Neural cell (in vitro differentiated cells): ENCODE results near the gene GHRL. TPM values are rescaled to one million over a fixed set of nuclear protein-coding genes. Genes with fewer than 3 reads are reported as not detected.

ENCODE experiments used
- H2AFZ ChIP-seq: fragments of 200-600, 300-800 bp; sonication (generic), shearing (Covaris generic); 2 replicates; pipeline ENCODE4 v1.6.0; 2014; ENCODE audit warnings: low read depth, mild to moderate bottlenecking, antibody characterized with exemption, low read length, moderate library complexity
- H3F3A ChIP-seq: fragments of 200-600 bp; shearing (Covaris generic); 2 replicates; pipeline ENCODE4 v1.6.1; 2016; ENCODE audit warnings: mild to moderate bottlenecking, moderate library complexity, mixed read lengths, antibody characterized with exemption, low read length; ENCODE audit not compliant: insufficient read depth, poor library complexity, severe bottlenecking
- H3K27ac ChIP-seq: fragments of 200-600, 300-800 bp; sonication (generic), shearing (Covaris generic); 2 replicates; pipeline ENCODE4 v1.5.1; 2014; ENCODE audit warnings: mild to moderate bottlenecking, low read length, moderate library complexity
- H3K27me3 ChIP-seq: fragments of 300-800, 200-600 bp; sonication (generic), shearing (Covaris generic); 2 replicates; pipeline ENCODE4 v1.6.0; 2014; ENCODE audit warnings: mild to moderate bottlenecking, low read depth, low read length, moderate library complexity; ENCODE audit not compliant: insufficient read depth
- H3K36me3 ChIP-seq: fragments of 300-800, 200-600 bp; sonication (generic), shearing (Covaris generic); 2 replicates; pipeline ENCODE4 v1.5.1; 2014; ENCODE audit warnings: mild to moderate bottlenecking, antibody characterized with exemption, low read length, moderate library complexity; ENCODE audit not compliant: insufficient read depth
- H3K4me2 ChIP-seq: fragments of 300-800, 200-600 bp; sonication (generic), shearing (Covaris generic); 2 replicates; pipeline ENCODE4 v1.6.0; 2014; ENCODE audit warnings: mild to moderate bottlenecking, low read length
- H3K4me3 ChIP-seq: fragments of 300-800, 200-600 bp; sonication (generic), shearing (Covaris generic); 2 replicates; pipeline ENCODE4 v1.5.1; 2014; ENCODE audit warnings: mild to moderate bottlenecking, low read length, moderate library complexity
- H3K79me2 ChIP-seq: fragments of 200-600 bp; shearing (Covaris generic); replicated peaks from 2 replicates; pipeline ENCODE4 v1.6.0; 2014; ENCODE audit warnings: mild to moderate bottlenecking, low read length, moderate library complexity; ENCODE audit not compliant: insufficient read depth
- H3K9ac ChIP-seq: fragments of 300-800, 200-600 bp; sonication (generic), shearing (Covaris generic); 2 replicates; pipeline ENCODE4 v1.6.1; 2016; ENCODE audit warnings: mild to moderate bottlenecking, low read length, mixed read lengths
- H3K9me2 ChIP-seq: fragments of 200-600 bp; shearing (Covaris generic); 2 replicates; pipeline ENCODE4 v1.6.1; 2016; ENCODE audit warnings: mild to moderate bottlenecking, low read length, mixed read lengths; ENCODE audit not compliant: insufficient read depth
- H3K9me3 ChIP-seq: fragments of 200-600, 300-800 bp; sonication (generic), shearing (Covaris generic); 2 replicates; pipeline ENCODE4 v1.6.1; 2016; ENCODE audit warnings: mild to moderate bottlenecking, mixed run types, low read length, moderate library complexity, mixed read lengths
- H4K20me1 ChIP-seq: fragments of 200-600 bp; shearing (Covaris generic); 2 replicates; pipeline ENCODE4 v1.6.1; 2016; ENCODE audit warnings: mild to moderate bottlenecking, mixed run types; ENCODE audit not compliant: insufficient read depth
- EP300 ChIP-seq: fragments of 450-650 bp; conservative IDR thresholded peaks from 2 replicates; pipeline ENCODE4 v1.6.1; 2014; ENCODE audit warnings: antibody characterized with exemption, mild to moderate bottlenecking, moderate library complexity; ENCODE audit not compliant: poor library complexity, severe bottlenecking
- EZH2 ChIP-seq: fragments of 200-600, 300-800 bp; shearing (Covaris generic), sonication (generic); IDR thresholded peaks from 2 replicates; pipeline ENCODE4 v1.6.1; 2014; ENCODE audit warnings: antibody characterized with exemption, low read length, borderline replicate concordance, mild to moderate bottlenecking; ENCODE audit not compliant: insufficient read depth, poor library complexity, severe bottlenecking
- MXI1 ChIP-seq: fragments of 450-650 bp; conservative IDR thresholded peaks from 2 replicates; pipeline ENCODE4 v1.6.1; 2014; ENCODE audit warnings: antibody characterized with exemption, mild to moderate bottlenecking; ENCODE audit not compliant: poor library complexity, severe bottlenecking
- POLR2AphosphoS5 ChIP-seq: IDR thresholded peaks from 2 replicates; pipeline ENCODE4 v1.6.1; 2012
- RAD21 ChIP-seq: fragments of 450-650 bp; conservative IDR thresholded peaks from 2 replicates; pipeline ENCODE4 v1.6.1; 2014; ENCODE audit warnings: antibody characterized with exemption, mild to moderate bottlenecking, moderate library complexity
- SMC3 ChIP-seq: fragments of 450-650 bp; conservative IDR thresholded peaks from 2 replicates; pipeline ENCODE4 v1.6.1; 2014; ENCODE audit warnings: antibody characterized with exemption, mild to moderate bottlenecking, moderate library complexity; ENCODE audit not compliant: poor library complexity
- TAF1 ChIP-seq: IDR thresholded peaks from 2 replicates; pipeline ENCODE4 v1.6.1; 2012; ENCODE audit warnings: low read depth
- polyA plus RNA-seq: library from polyadenylated mRNA; depleted of rRNA; stranded (reverse); fragments of >200 nt; gene quantifications from 2 replicates; pipeline ENCODE4 v1.2.3, GENCODE V29; 2014
- TF ChIP-seq, protein P1 (sequence below): fragments of 450-650 bp; IDR thresholded peaks from 2 replicates; pipeline ENCODE4 v1.5.1; 2014; ENCODE audit warnings: antibody characterized with exemption, mild to moderate bottlenecking, moderate library complexity; ENCODE audit not compliant: poor library complexity, severe bottlenecking
- TF ChIP-seq, protein P2 (sequence below): IDR thresholded peaks from 2 replicates; pipeline ENCODE4 v1.6.1; 2012; ENCODE audit warnings: borderline replicate concordance

The GHRL gene
- polyA plus RNA-seq, 1 donor from 2014 or later, result 2.8 TPM

- TF ChIP-seq RAD21 (no peak), TAF1 (no peak), MXI1 (no peak), EZH2 (no peak), SMC3 (no peak), EP300 (no peak), POLR2AphosphoS5 (no peak)
- TF ChIP-seq, protein P1, sequence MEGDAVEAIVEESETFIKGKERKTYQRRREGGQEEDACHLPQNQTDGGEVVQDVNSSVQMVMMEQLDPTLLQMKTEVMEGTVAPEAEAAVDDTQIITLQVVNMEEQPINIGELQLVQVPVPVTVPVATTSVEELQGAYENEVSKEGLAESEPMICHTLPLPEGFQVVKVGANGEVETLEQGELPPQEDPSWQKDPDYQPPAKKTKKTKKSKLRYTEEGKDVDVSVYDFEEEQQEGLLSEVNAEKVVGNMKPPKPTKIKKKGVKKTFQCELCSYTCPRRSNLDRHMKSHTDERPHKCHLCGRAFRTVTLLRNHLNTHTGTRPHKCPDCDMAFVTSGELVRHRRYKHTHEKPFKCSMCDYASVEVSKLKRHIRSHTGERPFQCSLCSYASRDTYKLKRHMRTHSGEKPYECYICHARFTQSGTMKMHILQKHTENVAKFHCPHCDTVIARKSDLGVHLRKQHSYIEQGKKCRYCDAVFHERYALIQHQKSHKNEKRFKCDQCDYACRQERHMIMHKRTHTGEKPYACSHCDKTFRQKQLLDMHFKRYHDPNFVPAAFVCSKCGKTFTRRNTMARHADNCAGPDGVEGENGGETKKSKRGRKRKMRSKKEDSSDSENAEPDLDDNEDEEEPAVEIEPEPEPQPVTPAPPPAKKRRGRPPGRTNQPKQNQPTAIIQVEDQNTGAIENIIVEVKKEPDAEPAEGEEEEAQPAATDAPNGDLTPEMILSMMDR, result no peak
- TF ChIP-seq, protein P2, sequence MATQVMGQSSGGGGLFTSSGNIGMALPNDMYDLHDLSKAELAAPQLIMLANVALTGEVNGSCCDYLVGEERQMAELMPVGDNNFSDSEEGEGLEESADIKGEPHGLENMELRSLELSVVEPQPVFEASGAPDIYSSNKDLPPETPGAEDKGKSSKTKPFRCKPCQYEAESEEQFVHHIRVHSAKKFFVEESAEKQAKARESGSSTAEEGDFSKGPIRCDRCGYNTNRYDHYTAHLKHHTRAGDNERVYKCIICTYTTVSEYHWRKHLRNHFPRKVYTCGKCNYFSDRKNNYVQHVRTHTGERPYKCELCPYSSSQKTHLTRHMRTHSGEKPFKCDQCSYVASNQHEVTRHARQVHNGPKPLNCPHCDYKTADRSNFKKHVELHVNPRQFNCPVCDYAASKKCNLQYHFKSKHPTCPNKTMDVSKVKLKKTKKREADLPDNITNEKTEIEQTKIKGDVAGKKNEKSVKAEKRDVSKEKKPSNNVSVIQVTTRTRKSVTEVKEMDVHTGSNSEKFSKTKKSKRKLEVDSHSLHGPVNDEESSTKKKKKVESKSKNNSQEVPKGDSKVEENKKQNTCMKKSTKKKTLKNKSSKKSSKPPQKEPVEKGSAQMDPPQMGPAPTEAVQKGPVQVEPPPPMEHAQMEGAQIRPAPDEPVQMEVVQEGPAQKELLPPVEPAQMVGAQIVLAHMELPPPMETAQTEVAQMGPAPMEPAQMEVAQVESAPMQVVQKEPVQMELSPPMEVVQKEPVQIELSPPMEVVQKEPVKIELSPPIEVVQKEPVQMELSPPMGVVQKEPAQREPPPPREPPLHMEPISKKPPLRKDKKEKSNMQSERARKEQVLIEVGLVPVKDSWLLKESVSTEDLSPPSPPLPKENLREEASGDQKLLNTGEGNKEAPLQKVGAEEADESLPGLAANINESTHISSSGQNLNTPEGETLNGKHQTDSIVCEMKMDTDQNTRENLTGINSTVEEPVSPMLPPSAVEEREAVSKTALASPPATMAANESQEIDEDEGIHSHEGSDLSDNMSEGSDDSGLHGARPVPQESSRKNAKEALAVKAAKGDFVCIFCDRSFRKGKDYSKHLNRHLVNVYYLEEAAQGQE, result no peak
- no peak overlapping the region for H3K4me2 ChIP-seq
- no peaks in the 10 kb centered on the region for H3F3A ChIP-seq
- H3K27ac ChIP-seq, result no peak overlapping the region
- H3K9me2 ChIP-seq, result no peaks in the 10 kb centered on the region
- H2AFZ ChIP-seq, result no peak overlapping the region
- no peaks in the 10 kb centered on the region for H3K79me2 ChIP-seq
- H3K4me3 ChIP-seq, result no peak overlapping the region
- no peaks in the 10 kb centered on the region for H3K9me3 ChIP-seq
- no peaks in the 10 kb centered on the region for H3K27me3 ChIP-seq
- H3K9ac ChIP-seq, result no peak overlapping the region
- H3K36me3 ChIP-seq, result no peaks in the 10 kb centered on the region
- H4K20me1 ChIP-seq, result no peaks in the 10 kb centered on the region
Observed at GRCh38 chr3:10333349-10333650, 40.6 kb upstream of the GHRL start.

DNA sequence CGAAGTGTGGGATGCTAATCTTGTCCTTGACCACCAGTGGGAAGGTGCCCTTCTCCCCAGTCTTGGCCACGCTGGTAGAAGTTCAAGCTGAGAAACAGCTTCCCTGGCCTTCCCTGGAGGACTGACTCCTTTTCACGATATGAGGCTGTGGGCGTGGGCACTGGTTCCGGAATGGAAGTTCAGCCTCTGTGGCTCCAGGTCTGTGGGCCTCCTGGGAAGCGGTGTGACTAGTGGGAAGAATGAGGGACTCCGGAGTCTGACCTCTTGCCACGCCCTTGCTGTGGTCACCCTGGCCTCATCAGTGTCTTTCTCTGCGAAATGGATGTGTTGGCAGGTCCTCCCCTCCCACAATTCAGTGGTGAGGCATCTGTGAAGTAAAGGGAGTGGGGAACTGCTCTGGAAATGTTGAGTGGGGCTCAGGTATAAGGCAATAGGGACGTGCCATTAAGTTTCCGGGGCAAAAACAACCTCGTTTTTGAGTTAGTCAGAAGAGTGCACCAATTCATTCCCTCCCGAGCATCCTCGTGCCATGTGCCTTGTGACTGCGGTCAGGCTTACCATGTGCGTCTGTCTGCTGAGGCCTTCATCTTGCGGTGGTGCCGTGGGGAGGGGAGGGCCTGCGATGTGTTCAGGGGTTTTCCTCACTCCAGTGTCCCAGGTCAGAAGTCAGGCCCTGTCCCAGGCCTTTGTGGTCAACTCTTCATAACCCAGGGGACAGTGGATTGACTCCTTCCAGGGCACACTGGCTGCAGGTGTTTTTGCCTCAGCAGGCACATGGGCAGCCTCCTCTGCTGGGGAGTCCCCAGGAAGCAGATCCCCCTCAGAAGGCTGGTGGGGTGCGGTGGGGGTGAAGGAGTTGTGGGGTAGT is 40.0 kb upstream of the GHRL start:
- Histone ChIP-seq H3K9me2 (no peaks in the 10 kb centered on the region), H3K79me2 (no peaks in the 10 kb centered on the region), H3F3A (no peaks in the 10 kb centered on the region), H3K27me3 (no peaks in the 10 kb centered on the region), H3K36me3 (no peaks in the 10 kb centered on the region), H3K9ac (no peak overlapping the region), H3K9me3 (no peaks in the 10 kb centered on the region), H2AFZ (no peak overlapping the region), H3K27ac (no peak overlapping the region), H3K4me2 (no peak overlapping the region), H3K4me3 (no peak overlapping the region), H4K20me1 (no peaks in the 10 kb centered on the region)
- TF ChIP-seq, protein P2, result no peak
- TF ChIP-seq MXI1 (no peak), EP300 (no peak), SMC3 (no peak), POLR2AphosphoS5 (no peak), TAF1 (no peak), EZH2 (no peak), RAD21 (no peak)
- TF ChIP-seq, protein P1, result no peak
